ENCODE data around the gene PARP15. TPM values are rescaled to one million over a fixed set of nuclear protein-coding genes. Genes with fewer than 3 reads are reported as not detected.

PARP15 gene
- polyA plus RNA-seq, 1 donor (not counting 4 experiments of a cell fraction or from before 2014, with no cell fraction given), result 0.25 TPM

- no peak for DNase-seq (ENCODE audit: low read depth, low spot score)
- no peaks in the 10 kb centered on the region for H3K9me1 ChIP-seq (ENCODE audit: control insufficient read depth, extremely low read depth, insufficient read depth, low read length)
- H3K79me2 ChIP-seq (ENCODE audit: control insufficient read depth, insufficient read depth, low read length), result no peaks in the 10 kb centered on the region
- no peaks in the 10 kb centered on the region for H3K36me3 ChIP-seq (ENCODE audit: control insufficient read depth in 2 of 2, extremely low read depth in 1 of 2, insufficient read depth in 2 of 2, low read length in 2 of 2)
- H3K9me3 ChIP-seq (ENCODE audit: control insufficient read depth, low read depth, low read length), result no peaks in the 10 kb centered on the region
- TF ChIP-seq EZH2 (IDR thresholded peaks at IDR 0.05; ENCODE audit: low read length), result no peak
- no peak overlapping the region for H3K4me2 ChIP-seq (ENCODE audit: control insufficient read depth, extremely low read depth, insufficient read depth, low read depth, low read length)
- H3K9ac ChIP-seq (ENCODE audit: control insufficient read depth, extremely low read depth, insufficient read depth, low read length), result no peak overlapping the region
- H3K4me1 ChIP-seq (ENCODE audit: control insufficient read depth, extremely low read depth, insufficient read depth, low read length), result peaks cover 3% of the 10 kb centered on the region
- FAIRE-seq, result no peak
- peak overlapping the region; percentile 22 for H2AFZ ChIP-seq (ENCODE audit: control insufficient read depth, low read length)
- no peak overlapping the region for H3K4me3 ChIP-seq (ENCODE audit: control insufficient read depth in 2 of 3, extremely low read depth in 1 of 3, insufficient read depth in 2 of 3, low read depth in 1 of 3, low read length in 3 of 3)
- H4K20me1 ChIP-seq (ENCODE audit: control insufficient read depth, extremely low read depth, insufficient read depth, low read length), result no peaks in the 10 kb centered on the region
- dilution Hi-C loops (cut with MboI; ENCODE audit: extremely low pct_ligation_motif_present, low sequenced_read_pairs), result no loop called here
- no peaks in the 10 kb centered on the region for H3K27me3 ChIP-seq (ENCODE audit: control insufficient read depth, extremely low read depth, insufficient read depth, low read length)
- no peak overlapping the region for H3K27ac ChIP-seq (ENCODE audit: control insufficient read depth, insufficient read depth, low read length)
Observed at GRCh38 chr3:122668930-122669730, 91.7 kb downstream of the PARP15 start.

- Histone ChIP-seq H3K36me3 (ENCODE audit: control insufficient read depth in 2 of 2, extremely low read depth in 1 of 2, insufficient read depth in 2 of 2, low read length in 2 of 2) (no peaks in the 10 kb centered on the region), H3K27ac (ENCODE audit: control insufficient read depth, insufficient read depth, low read length) (no peak overlapping the region), H3K9me3 (ENCODE audit: control insufficient read depth, low read depth, low read length) (peaks cover 2% of the 10 kb centered on the region), H3K4me2 (ENCODE audit: control insufficient read depth, extremely low read depth, insufficient read depth, low read depth, low read length) (no peak overlapping the region), H4K20me1 (ENCODE audit: control insufficient read depth, extremely low read depth, insufficient read depth, low read length) (no peaks in the 10 kb centered on the region), H2AFZ (ENCODE audit: control insufficient read depth, low read length) (no peak overlapping the region), H3K4me3 (ENCODE audit: control insufficient read depth in 2 of 3, extremely low read depth in 1 of 3, insufficient read depth in 2 of 3, low read depth in 1 of 3, low read length in 3 of 3) (no peak overlapping the region), H3K9me1 (ENCODE audit: control insufficient read depth, extremely low read depth, insufficient read depth, low read length) (no peaks in the 10 kb centered on the region), H3K9ac (ENCODE audit: control insufficient read depth, extremely low read depth, insufficient read depth, low read length) (no peak overlapping the region), H3K79me2 (ENCODE audit: control insufficient read depth, insufficient read depth, low read length) (no peaks in the 10 kb centered on the region), H3K4me1 (ENCODE audit: control insufficient read depth, extremely low read depth, insufficient read depth, low read length) (peaks cover 7% of the 10 kb centered on the region), H3K27me3 (ENCODE audit: control insufficient read depth, extremely low read depth, insufficient read depth, low read length) (no peaks in the 10 kb centered on the region)
- dilution Hi-C loops (cut with MboI; ENCODE audit: extremely low pct_ligation_motif_present, low sequenced_read_pairs), result no loop called here
- FAIRE-seq (no peak), DNase-seq (ENCODE audit: low read depth, low spot score) (no peak)
- TF ChIP-seq CTCF (optimal IDR thresholded peaks at IDR 0.05 in 1 of 3, IDR thresholded peaks at IDR 0.05 in 1 of 3, conservative IDR thresholded peaks at IDR 0.05 in 1 of 3; ENCODE audit: extremely low read depth in 1 of 3, insufficient read depth in 2 of 3, low read length in 3 of 3) (no peak), EZH2 (IDR thresholded peaks at IDR 0.05; ENCODE audit: low read length) (no peak)
Observed at GRCh38 chr3:122671553-122671952, 94.1 kb downstream of the PARP15 start.

All from keratinocyte (primary cell).